H1 (cell line): ENCODE results near the gene ZBTB49. TPM values are rescaled to one million over a fixed set of nuclear protein-coding genes. Genes with fewer than 3 reads are reported as not detected.

Experiments
- CTCF ChIP-seq, 3 experiments: IDR thresholded peaks; 1 replicate in 2 of 3; 2 replicates in 1 of 3; pipeline versions ENCODE4 v1.5.1 to v1.6.1; 2011; ENCODE audit warnings: low read length in 3 of 3, mild to moderate bottlenecking in 3 of 3, inconsistent platforms in 2 of 3, low read depth in 1 of 3, moderate library complexity in 1 of 3; ENCODE audit not compliant: insufficient read depth in 1 of 3; ENCODE audit errors: control extremely low read depth in 1 of 3
- KDM4A ChIP-seq: IDR thresholded peaks from one replicate; pipeline ENCODE4 v1.7.1; 2012; ENCODE audit warnings: low read depth, mild to moderate bottlenecking, moderate library complexity, low read length, inconsistent platforms; ENCODE audit not compliant: severe bottlenecking
- MAFK ChIP-seq: IDR thresholded peaks from 2 replicates; pipeline ENCODE4 v1.6.1; 2012; ENCODE audit warnings: low read depth, mild to moderate bottlenecking, improper control_type of control experiment, low read length
- POLR2A ChIP-seq, 2 experiments: IDR thresholded peaks; 1 replicate in 1 of 2; 2 replicates in 1 of 2; pipeline ENCODE4 v1.6.1; 2011; ENCODE audit warnings: low read depth in 2 of 2, low read length in 2 of 2, mild to moderate bottlenecking in 2 of 2; ENCODE audit errors: control extremely low read depth in 1 of 2
- polyA plus RNA-seq, 7 experiments: library from polyadenylated mRNA; depleted of rRNA in 3 of 7; stranded (reverse) in 5 of 7; unstranded in 2 of 7; fragments of >200 nt in 5 of 7; fragments of 200-250 nt in 2 of 7; gene quantifications; 1 replicate in 5 of 7; 2 replicates in 1 of 7; 4 replicates in 1 of 7; pipeline versions ENCODE4 v1.2.1 to v1.2.3, GENCODE V29; 2011 to 2013; ENCODE audit warnings: missing spikeins in 2 of 7, mixed read lengths in 2 of 7
- total RNA-seq: library from RNA; stranded (reverse); fragmentation: NEBNext Ultra II Directional; extraction: Animal tissue kit (Norgen Biotek cat#: 25700); gene quantifications from 2 replicates; pipeline ENCODE4 v1.2.1, GENCODE V29; 2021

ZBTB49 gene
- total and polyA plus RNA-seq, 2 of the 8 experiments (the other 6 are each of a cell fraction or from before 2014, with no cell fraction given) = 4.2 to 6.8 TPM

- no peak for TF ChIP-seq MAFK
- TF ChIP-seq KDM4A = no peak
- no peak for TF ChIP-seq CTCF (IDR thresholded peaks at IDR 0.05; ENCODE audit: control extremely low read depth in 1 of 3, insufficient read depth in 1 of 3, low read depth in 1 of 3, low read length in 3 of 3)
- no peak for TF ChIP-seq POLR2A (IDR thresholded peaks at IDR 0.05; ENCODE audit: control extremely low read depth in 1 of 2, low read depth in 2 of 2, low read length in 2 of 2)
- TF ChIP-seq, all 59 proteins: peak for 0
Observed at GRCh38 chr4:4296283-4296846, 6.3 kb downstream of the ZBTB49 start (continued).
